ENCODE data around the gene MAPK10. TPM values are rescaled to one million over a fixed set of nuclear protein-coding genes. Genes with fewer than 3 reads are reported as not detected.

The MAPK10 gene
- total RNA-seq, 2 experiments from 2014 or later, result 0.28 to 0.36 TPM

GRCh38 chr4:85951099-85951498 lies 408.8 kb downstream of the MAPK10 start:
- Histone ChIP-seq H3K27me3 (ENCODE audit: control insufficient read depth in 1 of 2, insufficient read depth in 2 of 2, low read length in 2 of 2) (no peaks in the 10 kb centered on the region), H3K4me1 (ENCODE audit: insufficient read depth, low read length) (no peaks in the 10 kb centered on the region), H3K36me3 (ENCODE audit: insufficient read depth, low read length) (no peaks in the 10 kb centered on the region), H3K4me3 (ENCODE audit: low read length) (no peak overlapping the region), H3K27ac (ENCODE audit: low read depth in 1 of 2, low read length in 2 of 2) (no peak overlapping the region), H3K9me3 (ENCODE audit: control insufficient read depth in 1 of 2, insufficient read depth in 1 of 2, low read length in 2 of 2) (no peaks in the 10 kb centered on the region)
- no peaks in the 10 kb centered on the region for H3K9me3 Mint-ChIP-seq
- no peak for TF ChIP-seq CTCF (IDR thresholded peaks at IDR 0.05)
- no peak for DNase-seq
- no peaks in the 10 kb centered on the region for H3K4me1 Mint-ChIP-seq (ENCODE audit: low read depth)
- CTCF ChIA-PET, result no interaction called here
- no peaks in the 10 kb centered on the region for H3K36me3 Mint-ChIP-seq (ENCODE audit: low read depth)
- no peak for ATAC-seq (ENCODE audit: poor library complexity)
- no peak overlapping the region for H3K27ac Mint-ChIP-seq
- no peaks in the 10 kb centered on the region for H3K27me3 Mint-ChIP-seq
- intact Hi-C loops (cut with DNase I, micrococcal nuclease), result no loop called here
- POLR2A ChIA-PET, result no interaction called here
- H3K4me3 Mint-ChIP-seq, result no peak overlapping the region

GRCh38 chr4:85946821-85947220 lies 413.0 kb downstream of the MAPK10 start:
- peaks cover 0 to 5% of the 10 kb centered on the region in 2 experiments for H3K9me3 ChIP-seq (ENCODE audit: control insufficient read depth in 1 of 2, insufficient read depth in 1 of 2, low read length in 2 of 2)
- DNase-seq, result no peak
- ChIA-PET CTCF (no interaction called here), POLR2A (no interaction called here)
- H3K4me3 ChIP-seq (ENCODE audit: low read length), result no peak overlapping the region
- intact Hi-C loops (cut with DNase I, micrococcal nuclease), result no loop called here
- no peaks in the 10 kb centered on the region for H3K27me3 Mint-ChIP-seq
- no peaks in the 10 kb centered on the region for H3K36me3 ChIP-seq (ENCODE audit: insufficient read depth, low read length)
- no peak overlapping the region for H3K4me3 Mint-ChIP-seq
- no peaks in the 10 kb centered on the region for H3K27me3 ChIP-seq (ENCODE audit: control insufficient read depth in 1 of 2, insufficient read depth in 2 of 2, low read length in 2 of 2)
- no peaks in the 10 kb centered on the region for H3K4me1 ChIP-seq (ENCODE audit: insufficient read depth, low read length)
- no peaks in the 10 kb centered on the region for H3K36me3 Mint-ChIP-seq (ENCODE audit: low read depth)
- H3K9me3 Mint-ChIP-seq, result no peaks in the 10 kb centered on the region
- H3K4me1 Mint-ChIP-seq (ENCODE audit: low read depth), result no peaks in the 10 kb centered on the region
- no peak overlapping the region for H3K27ac Mint-ChIP-seq
- TF ChIP-seq CTCF (IDR thresholded peaks at IDR 0.05), result no peak
- no peak overlapping the region for H3K27ac ChIP-seq (ENCODE audit: low read depth in 1 of 2, low read length in 2 of 2)
- ATAC-seq (ENCODE audit: poor library complexity), result no peak

GRCh38 chr4:85942107-85942506 lies 417.7 kb downstream of the MAPK10 start:
- H3K4me1 Mint-ChIP-seq (ENCODE audit: low read depth), result no peaks in the 10 kb centered on the region
- Histone ChIP-seq H3K4me1 (ENCODE audit: insufficient read depth, low read length) (no peaks in the 10 kb centered on the region), H3K9me3 (ENCODE audit: control insufficient read depth in 1 of 2, insufficient read depth in 1 of 2, low read length in 2 of 2) (peaks cover 0 to 5% of the 10 kb centered on the region in 2 experiments), H3K4me3 (ENCODE audit: low read length) (no peak overlapping the region), H3K27ac (ENCODE audit: low read depth in 1 of 2, low read length in 2 of 2) (no peak overlapping the region), H3K36me3 (ENCODE audit: insufficient read depth, low read length) (no peaks in the 10 kb centered on the region), H3K27me3 (ENCODE audit: control insufficient read depth in 1 of 2, insufficient read depth in 2 of 2, low read length in 2 of 2) (no peaks in the 10 kb centered on the region)
- no peaks in the 10 kb centered on the region for H3K27me3 Mint-ChIP-seq
- CTCF ChIA-PET, result no interaction called here
- POLR2A ChIA-PET, result no interaction called here
- no peak for DNase-seq
- H3K9me3 Mint-ChIP-seq, result no peaks in the 10 kb centered on the region
- intact Hi-C loops (cut with DNase I, micrococcal nuclease), result no loop called here
- no peak for TF ChIP-seq CTCF (IDR thresholded peaks at IDR 0.05)
- H3K27ac Mint-ChIP-seq, result no peak overlapping the region
- no peaks in the 10 kb centered on the region for H3K36me3 Mint-ChIP-seq (ENCODE audit: low read depth)
- H3K4me3 Mint-ChIP-seq, result no peak overlapping the region
- ATAC-seq (ENCODE audit: poor library complexity), result no peak
